GM12865 (cell line): ENCODE measurements around the gene ADGRF1.

Source experiments
- DNase-seq: peaks from one replicate; pipeline ENCODE4 v3.0.0; 2010; ENCODE audit warnings: low read depth
- H3K4me3 ChIP-seq: 2 replicates; pipeline ENCODE4 v1.5.1; 2011; ENCODE audit warnings: mild to moderate bottlenecking, low read depth, low read length, control low read depth
- CTCF ChIP-seq: IDR thresholded peaks from 2 replicates; pipeline ENCODE4 v1.5.1; 2011; ENCODE audit warnings: low read length, control low read depth, low read depth, inconsistent platforms; ENCODE audit not compliant: insufficient read depth; ENCODE audit errors: missing control alignments

ADGRF1 gene

GRCh38 chr6:46989398-46989797, 52.7 kb downstream of the ADGRF1 start:
- no peak for DNase-seq
- TF ChIP-seq CTCF: no peak

GRCh38 chr6:46985943-46986342, 56.2 kb downstream of the ADGRF1 start:
- TF ChIP-seq CTCF: no peak
- H3K4me3 ChIP-seq: no peak overlapping the region
- DNase-seq: no peak

More at GRCh38 chr6:46989398-46989797, 52.7 kb downstream of the ADGRF1 start:
- H3K4me3 ChIP-seq: no peak overlapping the region

GRCh38 chr6:46983007-46983411, 59.1 kb downstream of the ADGRF1 start:
- H3K4me3 ChIP-seq: no peak overlapping the region
- DNase-seq: no peak
- TF ChIP-seq CTCF: no peak

GRCh38 chr6:46979206-46979605, 62.9 kb downstream of the ADGRF1 start:
- DNase-seq: no peak
- TF ChIP-seq CTCF: no peak
- no peak overlapping the region for H3K4me3 ChIP-seq

GRCh38 chr6:46974786-46975185, 67.3 kb downstream of the ADGRF1 start:
- no peak overlapping the region for H3K4me3 ChIP-seq
- no peak for TF ChIP-seq CTCF
- DNase-seq: no peak

- H3K4me3 ChIP-seq: no peak overlapping the region
- no peak for DNase-seq
- no peak for TF ChIP-seq CTCF
Measured at GRCh38 chr6:46973029-46973428, 69.1 kb downstream of the ADGRF1 start.

GRCh38 chr6:46972531-46972930, 69.6 kb downstream of the ADGRF1 start:
- TF ChIP-seq CTCF: no peak
- H3K4me3 ChIP-seq: no peak overlapping the region
- DNase-seq: no peak
